ENCODE data around the gene CDIPT. TPM values are rescaled to one million over a fixed set of nuclear protein-coding genes. Genes with fewer than 3 reads are reported as not detected.

CDIPT gene
- total and polyA plus RNA-seq, 2 of the 13 experiments (the other 11 are each of a cell fraction or from before 2014, with no cell fraction given), result 54.9 to 97.5 TPM

- TF ChIP-seq SP4 (CRISPR knock-in tag; IDR thresholded peaks at IDR 0.05), result no peak
- no peak for TF ChIP-seq ZNF816 (CRISPR knock-in tag; IDR thresholded peaks at IDR 0.05; ENCODE audit: borderline replicate concordance)
- TF ChIP-seq MTERF4 (CRISPR knock-in tag; IDR thresholded peaks at IDR 0.05), result no peak
- no peak for TF ChIP-seq HMGXB3 (CRISPR knock-in tag; IDR thresholded peaks at IDR 0.05; ENCODE audit: borderline replicate concordance)
- no peak for TF ChIP-seq ZBTB39 (CRISPR knock-in tag; IDR thresholded peaks at IDR 0.05)
- no peak for TF ChIP-seq GPN1 (CRISPR knock-in tag; IDR thresholded peaks at IDR 0.05; ENCODE audit: borderline replicate concordance)
- TF ChIP-seq ZNF772 (CRISPR knock-in tag; IDR thresholded peaks at IDR 0.05), result peak; percentile 17; the same call in 1 of the 2 replicates
- TF ChIP-seq AFF4 (CRISPR knock-in tag; IDR thresholded peaks at IDR 0.05), result 0 out of 2 replicates have a peak, but pooled peaks have one; percentile 14
- peak; percentile 53 for TF ChIP-seq HNRNPK (IDR thresholded peaks at IDR 0.05; ENCODE audit: low read depth, low read length, poor library complexity, severe bottlenecking)
Observed at GRCh38 chr16:29863669-29863984, 601 bp upstream of the CDIPT start (continued).
